HepG2 (cell line): Measurements from ENCODE around the gene MPG. TPM values are rescaled to one million over a fixed set of nuclear protein-coding genes. Genes with fewer than 3 reads are reported as not detected.

Experiments used
- ATAC-seq: fragments of 200-7000 bp; cut with Tn5 transposase; 3 replicates; pipeline ENCODE4 v1.9.1; 2020; ENCODE audit warnings: mild to moderate bottlenecking, moderate library complexity
- BruUV-seq: library from RNA; stranded (reverse); fragments of 400-500 nt; replicated peaks from 2 replicates; lab custom pipeline; 2021; lab: Mats Ljungman, UMichigan
- CTCF ChIA-PET: fragments of 300-600 bp; formaldehyde crosslinking; extraction: SDS; loops from one replicate; lab custom pipeline; 2021; ENCODE audit warnings: low total read pairs, inconsistent platforms, low intra/inter-chr PET ratio; lab: Yijun Ruan, JAX
- POLR2A ChIA-PET: fragments of 350-600 bp; sonication (Branson Sonifier 250); formaldehyde crosslinking; loops from one replicate; lab custom pipeline; 2020; ENCODE audit warnings: antibody characterized with exemption, inconsistent platforms; lab: Yijun Ruan, JAX
- DNase-seq: peaks from one replicate; pipeline ENCODE4 v3.0.0-alpha.2; 2015; ENCODE audit warnings: low spot score
- FAIRE-seq: peaks from 3 replicates; lab custom pipeline; 2011; peaks lifted over from hg19 to GRCh38; lab: Jason Lieb, UNC
- H2AFZ ChIP-seq: one replicate; pipeline ENCODE4 v1.6.1; 2011; ENCODE audit warnings: low read length, inconsistent platforms
- H3K27ac ChIP-seq: fragments of 300-600 bp; 3 replicates; pipeline ENCODE4 v1.8.0; 2011; ENCODE audit warnings: mixed run types, mild to moderate bottlenecking, mixed read lengths, low read length, inconsistent platforms; ENCODE audit not compliant: insufficient read depth; ENCODE audit errors: extremely low read length
- H3K27me3 ChIP-seq, 2 experiments: fragments of 200-600 bp in 1 of 2; 2 replicates in 1 of 2; 3 replicates in 1 of 2; pipeline versions ENCODE4 v1.6.0 to v1.8.0; 2011; ENCODE audit warnings: low read length in 2 of 2, mild to moderate bottlenecking in 2 of 2, moderate library complexity in 2 of 2, inconsistent platforms in 1 of 2; ENCODE audit not compliant: insufficient read depth in 2 of 2, control insufficient read depth in 1 of 2
- H3K36me3 ChIP-seq, 2 experiments: fragments of 200-600 bp in 1 of 2; replicated peaks in 1 of 2; 2 replicates in 1 of 2; 3 replicates in 1 of 2; pipeline versions ENCODE4 v1.5.1 to v1.8.0; 2011; ENCODE audit warnings: low read length in 2 of 2, inconsistent platforms in 1 of 2; ENCODE audit not compliant: insufficient read depth in 2 of 2, control insufficient read depth in 1 of 2
- H3K4me1 ChIP-seq: 2 replicates; pipeline ENCODE4 v1.5.1; 2012; ENCODE audit warnings: low read length, inconsistent platforms; ENCODE audit not compliant: insufficient read depth
- H3K4me2 ChIP-seq: 2 replicates; pipeline ENCODE4 v1.6.0; 2011; ENCODE audit warnings: low read depth, low read length, inconsistent platforms
- H3K4me3 ChIP-seq, 3 experiments: fragments of 200-600 bp in 1 of 3; sonication (generic), shearing (Covaris generic) in 1 of 3; replicated peaks in 1 of 3; 2 replicates each; pipeline ENCODE4 v1.5.1; 2011 to 2016; ENCODE audit warnings: low read length in 3 of 3, inconsistent platforms in 2 of 3, low read depth in 2 of 3, mild to moderate bottlenecking in 2 of 3, control low read depth in 1 of 3, mixed read lengths in 1 of 3; ENCODE audit not compliant: insufficient read depth in 1 of 3
- H3K79me2 ChIP-seq: one replicate; pipeline ENCODE4 v1.6.1; 2011; ENCODE audit warnings: low read length, inconsistent platforms; ENCODE audit not compliant: insufficient read depth
- H3K9ac ChIP-seq: 2 replicates; pipeline ENCODE4 v1.6.0; 2011; ENCODE audit warnings: mild to moderate bottlenecking, low read depth, low read length, inconsistent platforms; ENCODE audit not compliant: insufficient read depth
- H3K9me3 ChIP-seq: 2 replicates; pipeline ENCODE4 v1.5.1; 2012; ENCODE audit warnings: mild to moderate bottlenecking, low read length
- H4K20me1 ChIP-seq: 2 replicates; pipeline ENCODE4 v1.6.0; 2011; ENCODE audit warnings: inconsistent platforms, mild to moderate bottlenecking, low read length, moderate library complexity; ENCODE audit not compliant: insufficient read depth
- AGO2 ChIP-seq: fragments of 200-400 bp; formaldehyde crosslinking; optimal IDR thresholded peaks from 2 replicates; pipeline ENCODE3; 2017; ENCODE audit warnings: mild to moderate bottlenecking, low read depth, low read length, moderate library complexity
- GATAD1 ChIP-seq: IDR thresholded peaks from 2 replicates; pipeline ENCODE4 v1.6.1; 2016; ENCODE audit warnings: missing genetic modification reagents, missing compliant biosample characterization
- HNRNPK ChIP-seq: fragments of 200-400 bp; formaldehyde crosslinking; IDR thresholded peaks from 2 replicates; pipeline ENCODE4 v1.6.1; 2018; ENCODE audit warnings: low read length, low read depth, moderate library complexity, mild to moderate bottlenecking; ENCODE audit not compliant: poor library complexity, severe bottlenecking
- MAFF ChIP-seq: IDR thresholded peaks from 2 replicates; pipeline ENCODE4 v1.6.1; 2011; ENCODE audit warnings: low read depth, low read length, improper control_type of control experiment
- POLR2A ChIP-seq, 2 experiments: IDR thresholded peaks; 2 replicates each; pipeline ENCODE4 v1.6.1; 2011; ENCODE audit warnings: low read depth in 2 of 2, low read length in 2 of 2, mild to moderate bottlenecking in 1 of 2, moderate library complexity in 1 of 2; ENCODE audit not compliant: insufficient read depth in 1 of 2
- POLR2G ChIP-seq: fragments of 200-400 bp; formaldehyde crosslinking; IDR thresholded peaks from 2 replicates; pipeline ENCODE4 v1.6.1; 2018; ENCODE audit warnings: mild to moderate bottlenecking, low read depth, low read length, moderate library complexity
- PRDM10 ChIP-seq: sonication (generic); formaldehyde crosslinking; IDR thresholded peaks from 2 replicates; pipeline ENCODE4 v1.4.0; 2020; ENCODE audit warnings: low read depth, missing genetic modification reagents
- ZKSCAN8 ChIP-seq: IDR thresholded peaks from 2 replicates; pipeline ENCODE4 v1.6.1; 2016; ENCODE audit warnings: borderline replicate concordance, missing genetic modification reagents, missing compliant biosample characterization
- ZNF569 ChIP-seq: sonication (generic); formaldehyde crosslinking; IDR thresholded peaks from 2 replicates; pipeline ENCODE4 v1.5.0; 2020; ENCODE audit warnings: mild to moderate bottlenecking, missing genetic modification reagents, moderate library complexity, borderline replicate concordance
- WGBS: methylation state at CpG from one replicate; pipeline ENCODE4 v1.1.6; 2017; ENCODE audit warnings: low lambda C conversion rate; 5-methylcytosine and 5-hydroxymethylcytosine counted together
- in situ Hi-C: cut with HindIII; loops from 2 replicates; pipeline ENCODE4 v1.10.0; 2017; ENCODE audit warnings: low pct_unique_long_range_greater_than_20kb; ENCODE audit not compliant: extremely low pct_ligation_motif_present
- intact Hi-C: fragments of 100-400 bp; cut with micrococcal nuclease; formaldehyde crosslinking; loops from one replicate; pipeline ENCODE4 v1.10.0; 2022; ENCODE audit not compliant: unreplicated experiment
- polyA plus RNA-seq, 8 experiments: library from polyadenylated mRNA; depleted of rRNA in 3 of 8; stranded (reverse) in 7 of 8; unstranded in 1 of 8; fragments of >200 nt; fragmentation: Illumina TruSeq in 4 of 8; extraction: Trizol in 4 of 8; gene quantifications; 2 replicates each; pipeline versions ENCODE4 v1.2.1 to v1.2.3, GENCODE V29; 2011 to 2016; ENCODE audit warnings: low read depth in 4 of 8, missing spikeins in 1 of 8, mixed read lengths in 1 of 8; ENCODE audit not compliant: insufficient read depth in 1 of 8
- total RNA-seq, 5 experiments: library from RNA; depleted of rRNA; stranded (reverse); fragments of >200 nt; fragmentation: Illumina TruSeq; extraction: Trizol; gene quantifications; 2 replicates each; pipeline ENCODE4 v1.2.3, GENCODE V29; 2016; ENCODE audit warnings: low read depth in 1 of 5

Gene MPG
- total and polyA plus RNA-seq, 2 of the 13 experiments (the other 11 are each of a cell fraction or from before 2014, with no cell fraction given): 59.1 to 62.5 TPM

GRCh38 chr16:58491-59439, 19.3 kb upstream of the MPG start:
- H4K20me1 ChIP-seq: no peaks in the 10 kb centered on the region
- H3K4me1 ChIP-seq: peaks cover 5% of the 10 kb centered on the region; the same call in 1 of the 2 replicates
- no peaks in the 10 kb centered on the region for H3K9me3 ChIP-seq
- no peak for FAIRE-seq
- CTCF ChIA-PET: no interaction called here
- BruUV-seq: no TSS peak
- H3K36me3 ChIP-seq: peaks cover 12 to 35% of the 10 kb centered on the region in 2 experiments; a peak in 4 of 5 replicates
- in situ Hi-C loops: no loop called here
- no peak for DNase-seq
- no peak overlapping the region for H3K27ac ChIP-seq
- 96% methylated on average over 18 of the region's 29 CpGs for WGBS
- ATAC-seq: no peak
- H2AFZ ChIP-seq: no peak overlapping the region
- H3K79me2 ChIP-seq: peaks cover 8% of the 10 kb centered on the region
- no peak overlapping the region for H3K4me2 ChIP-seq
- TF ChIP-seq AGO2: peak; percentile 66
- TF ChIP-seq ZNF569 (CRISPR knock-in tag): no peak
- intact Hi-C loops: no loop called here
- POLR2A ChIA-PET: no interaction called here
- no peaks in the 10 kb centered on the region; a peak in 1 of 5 replicates for H3K27me3 ChIP-seq
- H3K9ac ChIP-seq: no peak overlapping the region
- H3K4me3 ChIP-seq: no peak overlapping the region

GRCh38 chr16:59440-60059, 18.5 kb upstream of the MPG start:
- Histone ChIP-seq H3K79me2 (no peaks in the 10 kb centered on the region), H3K27me3 (no peaks in the 10 kb centered on the region)
- no peak for TF ChIP-seq PRDM10 (CRISPR knock-in tag)
- 0 out of 2 replicates have a peak, but pooled peaks have one; percentile 22 for TF ChIP-seq POLR2G
- no peak for TF ChIP-seq HNRNPK
- TF ChIP-seq ZKSCAN8 (CRISPR knock-in tag): no peak
- no peak for TF ChIP-seq POLR2A (IDR thresholded peaks at IDR 0.05; ENCODE audit: insufficient read depth in 1 of 2, low read depth in 2 of 2, low read length in 2 of 2)
- TF ChIP-seq MAFF: no peak
- TF ChIP-seq GATAD1: no peak
- TF ChIP-seq, all 625 proteins: peak for 1
- WGBS: 95% methylated on average over 8 of the region's 14 CpGs
- Histone ChIP-seq H2AFZ (no peak overlapping the region), H3K4me2 (no peak overlapping the region), H3K27ac (no peak overlapping the region), H3K36me3 (peaks cover 12 to 35% of the 10 kb centered on the region in 2 experiments; a peak in 4 of 5 replicates), H3K9me3 (no peaks in the 10 kb centered on the region), H3K4me3 (no peak overlapping the region), H3K9ac (no peak overlapping the region), H4K20me1 (no peaks in the 10 kb centered on the region), H3K4me1 (peaks cover 1% of the 10 kb centered on the region; the same call in 1 of the 2 replicates)
- DNase-seq (no peak), ATAC-seq (no peak), FAIRE-seq (no peak)
- ChIA-PET CTCF (no interaction called here), POLR2A (no interaction called here)
- intact Hi-C loops: no loop called here
- in situ Hi-C loops: no loop called here
- no TSS peak for BruUV-seq
